DMS 273 (cell line): ENCODE data around the gene TMEM259.
A peak's percentile ranks its signal among the peaks of the same experiment; 100 is the strongest.

Source experiments
- DNase-seq: peaks from one replicate; lab custom pipeline; 2025; ENCODE audit not compliant: unreplicated experiment; lab: John Stamatoyannopoulos, UW

TMEM259 gene

GRCh38 chr19:1055886-1056620 is 35.1 kb upstream of the TMEM259 start:
- DNase-seq: no peak

- DNase-seq: no peak
Measured at GRCh38 chr19:1055028-1055425, 34.1 kb upstream of the TMEM259 start.

- no peak for DNase-seq
Measured at GRCh38 chr19:1054102-1055027, 33.4 kb upstream of the TMEM259 start.

- peak; percentile 55 for DNase-seq
Measured at GRCh38 chr19:1053176-1054101, 32.5 kb upstream of the TMEM259 start.

GRCh38 chr19:1052349-1052975 is 31.5 kb upstream of the TMEM259 start:
- no peak for DNase-seq

GRCh38 chr19:1051791-1052190 is 30.9 kb upstream of the TMEM259 start:
- DNase-seq: no peak

GRCh38 chr19:1050989-1051788 is 30.3 kb upstream of the TMEM259 start:
- DNase-seq: no peak

GRCh38 chr19:1049800-1050199 is 28.9 kb upstream of the TMEM259 start:
- no peak for DNase-seq

GRCh38 chr19:1049106-1049505 is 28.2 kb upstream of the TMEM259 start:
- no peak for DNase-seq

GRCh38 chr19:1047696-1048147 is 26.8 kb upstream of the TMEM259 start:
- no peak for DNase-seq

- no peak for DNase-seq
Measured at GRCh38 chr19:1046836-1047695, 26.1 kb upstream of the TMEM259 start.

GRCh38 chr19:1046117-1046626 is 25.2 kb upstream of the TMEM259 start:
- no peak for DNase-seq

GRCh38 chr19:1045247-1045603 is 24.3 kb upstream of the TMEM259 start:
- peak; percentile 69 for DNase-seq

GRCh38 chr19:1042689-1043511 is 22.0 kb upstream of the TMEM259 start:
- DNase-seq: peak; percentile 92

GRCh38 chr19:1041835-1042685 is 21.1 kb upstream of the TMEM259 start:
- peak; percentile 83 for DNase-seq

- no peak for DNase-seq
Measured at GRCh38 chr19:1041272-1041834, 20.4 kb upstream of the TMEM259 start.
